GM23338 (cell line): Measurements from ENCODE around the gene TSPAN1. TPM values are rescaled to one million over a fixed set of nuclear protein-coding genes. Genes with fewer than 3 reads are reported as not detected.

ENCODE experiments used
- ATAC-seq: fragments of 200-7000 bp; cut with Tn5 transposase; 3 replicates; pipeline ENCODE4 v1.9.1; 2020
- DNase-seq: peaks from one replicate; pipeline ENCODE4 v3.0.0-alpha.2; 2015; ENCODE audit warnings: low spot score
- H2AFZ ChIP-seq: fragments of 200-600 bp; sonication (generic); 2 replicates; pipeline ENCODE4 v1.8.0; 2016; ENCODE audit warnings: antibody characterized with exemption, mild to moderate bottlenecking, moderate library complexity
- H3F3A ChIP-seq: fragments of 200-600 bp; sonication (generic); replicated peaks from 2 replicates; pipeline ENCODE4 v1.8.0; 2017; ENCODE audit warnings: antibody characterized with exemption, mixed run types, low read depth
- H3K27ac ChIP-seq: fragments of 200-600 bp; sonication (generic); 2 replicates; pipeline ENCODE4 v1.6.1; 2016; ENCODE audit warnings: low read depth
- H3K27me3 ChIP-seq: fragments of 200-600 bp; sonication (generic); 2 replicates; pipeline ENCODE4 v1.8.0; 2016; ENCODE audit warnings: mild to moderate bottlenecking, mixed run types, moderate library complexity; ENCODE audit not compliant: insufficient read depth
- H3K36me3 ChIP-seq: fragments of 200-600 bp; sonication (generic); 2 replicates; pipeline ENCODE4 v1.8.0; 2016; ENCODE audit warnings: mild to moderate bottlenecking; ENCODE audit not compliant: insufficient read depth
- H3K4me1 ChIP-seq: fragments of 200-600 bp; sonication (generic); 2 replicates; pipeline ENCODE4 v1.8.0; 2016; ENCODE audit warnings: mild to moderate bottlenecking, moderate library complexity; ENCODE audit not compliant: insufficient read depth
- H3K4me2 ChIP-seq: fragments of 200-600 bp; sonication (generic); 2 replicates; pipeline ENCODE4 v1.7.1; 2017; ENCODE audit warnings: mixed run types
- H3K4me3 ChIP-seq: fragments of 200-600 bp; sonication (generic); 2 replicates; pipeline ENCODE4 v1.6.1; 2016; ENCODE audit warnings: mixed run types
- H3K79me2 ChIP-seq: fragments of 200-600 bp; sonication (generic); replicated peaks from 2 replicates; pipeline ENCODE4 v1.8.0; 2017; ENCODE audit warnings: mild to moderate bottlenecking; ENCODE audit not compliant: insufficient read depth
- H3K9me2 ChIP-seq: fragments of 200-600 bp; sonication (generic); 2 replicates; pipeline ENCODE4 v1.8.0; 2017; ENCODE audit not compliant: insufficient read depth
- H4K20me1 ChIP-seq: fragments of 200-600 bp; sonication (generic); replicated peaks from 2 replicates; pipeline ENCODE4 v1.8.0; 2017; ENCODE audit warnings: mild to moderate bottlenecking; ENCODE audit not compliant: insufficient read depth
- H3K27ac Mint-ChIP-seq: 2 replicates; pipeline ENCODE4 v1.8.0; 2020; ENCODE audit warnings: inconsistent platforms, mild to moderate bottlenecking, moderate library complexity, mixed read lengths
- H3K27me3 Mint-ChIP-seq: 3 replicates; pipeline ENCODE4 v1.8.0; 2022; ENCODE audit warnings: low read depth, mild to moderate bottlenecking, moderate library complexity, mixed read lengths, inconsistent platforms; ENCODE audit not compliant: insufficient read depth, poor library complexity
- H3K36me3 Mint-ChIP-seq: 3 replicates; pipeline ENCODE4 v1.8.0; 2021; ENCODE audit warnings: low read depth, mild to moderate bottlenecking, inconsistent platforms, moderate library complexity, mixed read lengths
- H3K4me1 Mint-ChIP-seq: 3 replicates; pipeline ENCODE4 v1.8.0; 2020; ENCODE audit warnings: mild to moderate bottlenecking, inconsistent platforms, mixed read lengths
- H3K4me3 Mint-ChIP-seq: 3 replicates; pipeline ENCODE4 v1.8.0; 2021; ENCODE audit warnings: moderate library complexity, mild to moderate bottlenecking, inconsistent platforms, mixed read lengths
- H3K9me3 Mint-ChIP-seq: 3 replicates; pipeline ENCODE4 v1.8.0; 2020; ENCODE audit warnings: moderate library complexity, mild to moderate bottlenecking, inconsistent platforms, mixed read lengths
- CREB1 ChIP-seq: fragments of 250-450 bp; sonication (Bioruptor Pico); IDR thresholded peaks from 2 replicates; pipeline ENCODE4 v1.5.0; 2020; ENCODE audit warnings: low read depth, mild to moderate bottlenecking, moderate library complexity
- CTCF ChIP-seq, 2 experiments: fragments of 200-600 bp in 1 of 2; sonication (generic) in 1 of 2; conservative IDR thresholded peaks; 2 replicates each; pipeline versions ENCODE4 v1.5.1 to v1.6.1; 2016 to 2017; ENCODE audit warnings: antibody characterized with exemption in 2 of 2, low read depth in 2 of 2, mild to moderate bottlenecking in 2 of 2, moderate library complexity in 1 of 2
- ETS1 ChIP-seq: IDR thresholded peaks from 2 replicates; pipeline ENCODE4 v1.6.1; 2016; ENCODE audit warnings: antibody characterized with exemption
- EZH2 ChIP-seq: fragments of 200-600 bp; sonication (generic); IDR thresholded peaks from one replicate; pipeline ENCODE4 v1.8.0; 2017; ENCODE audit warnings: antibody characterized with exemption, mild to moderate bottlenecking, low read depth; ENCODE audit not compliant: unreplicated experiment
- EZH2phosphoT487 ChIP-seq: fragments of 200-600 bp; sonication (generic); IDR thresholded peaks from one replicate; pipeline ENCODE4 v1.8.1; 2018; ENCODE audit warnings: antibody characterized with exemption; ENCODE audit not compliant: unreplicated experiment
- JUNB ChIP-seq: IDR thresholded peaks from one replicate; pipeline ENCODE4 v1.6.1; 2016; ENCODE audit warnings: antibody characterized with exemption; ENCODE audit not compliant: unreplicated experiment
- NANOG ChIP-seq: IDR thresholded peaks from 2 replicates; pipeline ENCODE4 v1.6.1; 2016; ENCODE audit warnings: antibody characterized with exemption, borderline replicate concordance
- POLR2AphosphoS5 ChIP-seq: IDR thresholded peaks from 2 replicates; pipeline ENCODE4 v1.6.1; 2016; ENCODE audit warnings: antibody characterized with exemption, low read depth
- REST ChIP-seq: IDR thresholded peaks from one replicate; pipeline ENCODE4 v1.6.1; 2018; ENCODE audit warnings: antibody characterized with exemption; ENCODE audit not compliant: unreplicated experiment
- STAT1 ChIP-seq: IDR thresholded peaks from one replicate; pipeline ENCODE4 v1.6.1; 2016; ENCODE audit warnings: antibody characterized with exemption; ENCODE audit not compliant: unreplicated experiment
- ZNF114 ChIP-seq: fragments of 250-450 bp; sonication (Bioruptor Pico); IDR thresholded peaks from 2 replicates; pipeline ENCODE4 v1.5.0; 2020; ENCODE audit warnings: mild to moderate bottlenecking, moderate library complexity
- ZNF331 ChIP-seq: fragments of 250-450 bp; sonication (Bioruptor Pico); IDR thresholded peaks from 2 replicates; pipeline ENCODE4 v1.5.0; 2020; ENCODE audit warnings: low read depth, mild to moderate bottlenecking, moderate library complexity
- polyA plus RNA-seq: library from polyadenylated mRNA; unstranded; fragments of >200 nt; fragmentation: Nextera tagmentation; extraction: Ambion mirVana; gene quantifications from 2 replicates; pipeline ENCODE4 v1.2.1, GENCODE V29; 2016
- total RNA-seq: library from RNA; depleted of rRNA; stranded (reverse); fragments of >200 nt; shearing (Covaris generic); gene quantifications from 2 replicates; pipeline ENCODE4 v1.2.3, GENCODE V29; 2014

Gene TSPAN1
- total and polyA plus RNA-seq, 2 experiments from 2014 or later = not detected

GRCh38 chr1:46206399-46206798 lies 31.5 kb downstream of the TSPAN1 start (continued):
- TF ChIP-seq REST (no peak), CREB1 (no peak), POLR2AphosphoS5 (no peak), ETS1 (no peak), ZNF114 (no peak), EZH2 (no peak), JUNB (no peak), EZH2phosphoT487 (no peak)

- H3K27me3 Mint-ChIP-seq = peaks cover 3% of the 10 kb centered on the region
- no peak overlapping the region; the same call in 1 of the 2 replicates for H3K27ac Mint-ChIP-seq
These were observed 35.7 kb downstream of the TSPAN1 start for GRCh38 chr1:46210561-46210960.

GRCh38 chr1:46211051-46211450 lies 36.2 kb downstream of the TSPAN1 start:
- ATAC-seq (no peak), DNase-seq (no peak)
- no peak overlapping the region for H2AFZ ChIP-seq
- H3K9me2 ChIP-seq = no peaks in the 10 kb centered on the region; the same call in 1 of the 2 replicates
- no peaks in the 10 kb centered on the region for H3K27me3 ChIP-seq
- no peaks in the 10 kb centered on the region for H3K79me2 ChIP-seq
- H3K36me3 Mint-ChIP-seq = no peaks in the 10 kb centered on the region
- H3K4me1 ChIP-seq = no peaks in the 10 kb centered on the region
- H3K27me3 Mint-ChIP-seq = peaks cover 3% of the 10 kb centered on the region
- H3K4me2 ChIP-seq = no peak overlapping the region
- H3K27ac Mint-ChIP-seq = no peak overlapping the region; the same call in 1 of the 2 replicates
- no peaks in the 10 kb centered on the region for H3K4me1 Mint-ChIP-seq
- no peak overlapping the region for H3K4me3 Mint-ChIP-seq
- no peak overlapping the region for H3K4me3 ChIP-seq
- H4K20me1 ChIP-seq = 0 out of 2 replicates have a peak, but pooled peaks cover 3% of the 10 kb centered on the region
- no peaks in the 10 kb centered on the region for H3F3A ChIP-seq
- H3K9me3 Mint-ChIP-seq = no peaks in the 10 kb centered on the region
- no peaks in the 10 kb centered on the region for H3K36me3 ChIP-seq
- no peak overlapping the region for H3K27ac ChIP-seq
- no peak for TF ChIP-seq NANOG
- no peak for TF ChIP-seq JUNB
- no peak for TF ChIP-seq EZH2phosphoT487
- no peak for TF ChIP-seq REST
- TF ChIP-seq STAT1 = no peak
- TF ChIP-seq CTCF (conservative IDR thresholded peaks at IDR 0.05; ENCODE audit: low read depth in 2 of 2) = no peak

More at GRCh38 chr1:46210561-46210960, 35.7 kb downstream of the TSPAN1 start:
- Mint-ChIP-seq H3K4me3 (no peak overlapping the region), H3K36me3 (no peaks in the 10 kb centered on the region), H3K4me1 (peaks cover 2% of the 10 kb centered on the region; the same call in 2 of the 3 replicates), H3K9me3 (no peaks in the 10 kb centered on the region)
- Histone ChIP-seq H2AFZ (no peak overlapping the region), H3K4me3 (no peak overlapping the region), H4K20me1 (0 out of 2 replicates have a peak, but pooled peaks cover 3% of the 10 kb centered on the region), H3K36me3 (no peaks in the 10 kb centered on the region), H3K27ac (no peak overlapping the region; the same call in 1 of the 2 replicates), H3K4me1 (no peaks in the 10 kb centered on the region), H3K79me2 (no peaks in the 10 kb centered on the region), H3F3A (no peaks in the 10 kb centered on the region), H3K4me2 (no peak overlapping the region), H3K27me3 (no peaks in the 10 kb centered on the region), H3K9me2 (no peaks in the 10 kb centered on the region; the same call in 1 of the 2 replicates)
- DNase-seq = no peak
- ATAC-seq = no peak
- TF ChIP-seq EZH2phosphoT487 (no peak), ZNF331 (CRISPR knock-in tag) (no peak)
